HG02571 (cell line): Measurements from ENCODE around the gene CDK19.
A peak's percentile ranks its signal among the peaks of the same experiment; 100 is the strongest.
"Not testable (repeated sequence)": the region's sequence is repeated elsewhere in the genome, so short reads cannot be mapped to it uniquely, and the experiment has no call there.

ENCODE experiments used
- ATAC-seq: cut with Tn5 transposase; IDR thresholded peaks from one replicate; pipeline ENCODE4 v1.9.1; 2021; ENCODE audit warnings: mild to moderate bottlenecking, moderate library complexity; ENCODE audit not compliant: unreplicated experiment

CDK19 gene

DNA sequence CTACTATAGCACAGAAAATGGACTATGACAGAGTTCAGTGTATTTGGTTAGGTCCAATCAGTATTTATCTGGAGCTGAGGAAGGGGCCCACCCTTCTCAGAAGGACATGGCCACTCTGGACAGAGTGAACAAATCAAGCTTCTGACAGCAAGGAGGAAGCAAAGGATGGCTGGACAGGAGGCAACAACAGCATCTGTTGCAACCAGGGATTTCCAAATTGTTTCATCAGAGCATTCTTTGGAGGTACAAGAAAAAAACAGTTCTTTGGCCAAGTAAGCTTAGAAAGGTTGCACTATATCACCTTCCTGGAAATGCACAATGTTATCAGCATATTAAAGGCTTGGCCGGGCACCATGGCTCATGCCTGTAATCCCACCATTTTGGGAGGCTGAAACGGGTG lies 220.2 kb downstream of the CDK19 start:
- no peak for ATAC-seq

DNA sequence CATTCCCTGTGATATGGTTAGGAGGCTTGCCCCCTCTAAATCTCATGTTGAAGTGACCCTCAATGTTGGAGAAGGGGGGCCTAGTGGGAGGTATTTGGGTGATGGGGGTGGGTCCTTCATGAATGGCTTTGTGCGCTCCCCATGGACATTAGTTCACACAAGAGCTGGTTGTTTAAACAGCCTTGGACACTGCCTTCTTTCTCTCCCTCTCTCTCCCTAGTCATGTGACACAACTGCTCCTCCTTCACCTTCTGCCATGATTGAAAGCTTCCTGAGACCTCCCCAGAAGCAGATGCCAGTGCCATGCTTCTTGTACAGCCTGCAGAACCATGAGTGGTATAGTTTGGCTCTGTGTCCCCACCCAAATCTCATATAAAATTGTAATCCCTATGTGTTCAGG lies 221.6 kb downstream of the CDK19 start:
- ATAC-seq = no peak

DNA sequence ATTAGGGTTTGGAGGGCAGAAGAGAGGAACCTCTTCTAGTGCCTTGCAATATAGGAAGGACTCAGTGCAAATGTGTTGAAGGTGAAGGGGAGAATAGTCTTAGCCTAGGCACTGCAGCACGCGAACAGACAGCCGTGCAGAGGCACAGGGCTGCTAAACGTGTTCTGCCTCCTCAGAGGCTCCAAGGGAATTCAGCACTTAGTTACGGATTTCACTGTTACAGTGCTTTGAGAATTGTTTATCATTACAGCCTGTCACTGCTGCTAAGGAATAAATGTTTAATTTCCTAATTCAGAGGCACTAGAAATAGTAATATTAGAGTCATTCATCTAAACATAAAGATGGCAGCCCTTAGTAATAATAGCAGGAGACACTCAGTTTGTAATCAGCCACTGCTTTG lies 222.5 kb downstream of the CDK19 start:
- no peak for ATAC-seq

DNA sequence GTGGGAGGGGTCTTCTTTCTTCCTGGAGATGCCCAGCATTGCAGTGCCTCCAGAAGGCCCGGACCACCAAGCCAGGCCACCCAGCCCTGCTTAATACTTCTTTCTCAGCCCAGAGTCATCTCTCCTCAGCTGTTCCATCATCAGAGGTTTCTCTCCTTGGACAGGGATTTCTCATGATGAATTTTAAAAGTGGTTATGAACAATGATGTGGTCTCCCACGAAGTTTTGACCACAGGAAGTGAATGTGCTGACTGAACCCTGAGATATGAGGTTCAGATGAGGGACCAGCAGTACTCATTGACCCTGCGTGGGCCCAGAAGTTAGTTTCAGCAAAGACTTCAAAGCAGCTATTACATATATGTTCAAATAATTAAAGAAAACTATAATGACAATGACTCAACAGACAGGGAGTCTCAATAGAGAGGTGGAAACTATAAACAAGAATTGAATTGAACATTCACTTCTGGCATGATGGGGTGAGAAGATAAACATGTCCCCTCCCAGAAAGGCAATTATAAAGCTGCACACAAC lies 224.4 kb downstream of the CDK19 start:
- no peak for ATAC-seq

DNA sequence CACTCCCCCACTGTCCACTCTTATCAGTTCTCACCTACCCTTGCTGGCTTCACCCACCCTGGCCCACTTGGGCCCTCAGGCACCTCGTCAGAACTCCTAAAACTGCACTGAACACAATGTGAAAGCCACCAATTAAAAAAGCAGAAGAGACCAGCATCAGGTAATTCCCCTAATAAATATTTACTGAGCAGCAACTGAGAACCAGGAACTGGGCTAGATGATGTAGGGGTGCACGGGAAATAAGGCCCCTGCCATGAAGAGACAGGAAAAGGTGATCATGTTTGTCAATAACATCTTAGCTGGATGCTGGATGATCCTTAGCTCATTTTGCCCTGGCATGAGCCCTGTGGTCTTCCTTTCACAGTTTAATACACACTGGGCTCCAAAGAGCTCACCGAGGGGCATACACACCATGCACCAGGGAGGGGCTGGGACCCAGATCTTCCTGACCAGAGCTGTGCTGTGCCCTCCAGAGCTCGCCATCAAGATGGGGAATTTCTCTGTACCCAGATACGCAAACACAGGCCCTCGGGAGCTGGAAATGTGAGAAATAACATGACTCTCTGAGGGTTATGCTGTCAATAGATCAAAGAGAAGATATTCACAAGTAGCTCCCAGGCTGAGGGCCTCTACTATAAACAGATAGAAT lies 225.3 kb downstream of the CDK19 start:
- peak; percentile 88 for ATAC-seq

DNA sequence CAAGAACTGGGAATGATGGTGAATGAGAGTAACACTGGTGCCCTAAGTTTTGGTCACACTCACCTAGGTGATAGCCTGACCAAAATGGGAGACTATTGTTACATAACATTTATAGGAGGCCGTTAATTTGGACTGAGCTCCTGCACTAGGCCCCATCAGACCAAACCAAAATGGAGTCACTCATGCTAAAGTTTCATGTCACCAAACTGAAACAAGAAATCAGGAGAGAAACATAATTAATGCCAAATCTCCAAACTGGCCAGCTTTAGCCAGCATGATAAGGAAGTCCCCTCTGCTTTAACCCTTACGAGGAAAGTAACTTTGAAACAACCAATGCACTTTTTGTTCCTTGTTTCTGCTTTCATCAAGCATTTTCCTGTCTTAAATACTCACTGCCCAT lies 227.9 kb downstream of the CDK19 start:
- no peak for ATAC-seq

DNA sequence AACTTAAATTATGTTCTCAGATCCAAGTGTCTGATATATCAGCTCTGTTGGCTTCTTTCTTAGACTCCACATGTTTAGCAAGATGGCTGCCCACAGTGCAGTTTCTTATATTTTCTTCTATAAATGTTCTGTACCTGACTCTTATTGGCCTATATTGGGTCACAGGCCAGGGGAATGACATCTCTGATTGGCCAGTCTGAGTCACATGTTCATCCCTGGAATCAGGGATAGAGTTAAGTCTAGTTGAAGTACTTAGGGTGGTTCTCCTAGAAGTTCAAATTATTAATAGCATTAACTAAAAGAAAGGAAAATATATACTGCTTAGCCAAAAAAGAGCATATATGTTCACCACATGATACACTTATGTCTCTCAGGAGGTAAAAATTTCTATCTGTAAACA lies 233.6 kb downstream of the CDK19 start:
- no peak for ATAC-seq

DNA sequence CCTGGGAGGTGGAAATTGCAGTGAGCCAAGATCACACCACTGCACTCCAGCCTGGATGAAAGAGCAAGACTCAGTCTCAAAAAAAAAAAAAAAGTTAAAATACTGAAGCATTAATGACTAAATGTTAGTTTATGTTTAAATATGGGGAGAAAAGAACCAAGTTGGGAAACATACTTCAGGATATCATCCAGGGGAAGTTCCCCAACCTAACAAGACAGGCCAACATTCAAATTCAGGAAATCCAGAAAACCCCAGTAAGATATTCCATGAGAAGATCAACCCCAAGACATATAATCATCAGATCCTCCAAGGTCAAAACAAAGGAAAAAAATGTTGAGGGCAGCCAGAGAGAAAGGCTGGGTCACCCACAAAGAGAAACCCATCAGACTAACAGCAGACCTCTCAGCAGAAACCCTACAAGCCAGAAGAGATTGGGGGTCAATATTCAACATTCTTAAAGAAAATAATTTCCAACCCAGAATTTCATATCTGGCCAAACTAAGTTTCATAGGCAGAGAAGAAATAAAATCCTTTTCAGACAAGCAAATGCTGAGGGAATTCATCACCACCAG lies 237.6 kb downstream of the CDK19 start:
- ATAC-seq = not testable (repeated sequence)

DNA sequence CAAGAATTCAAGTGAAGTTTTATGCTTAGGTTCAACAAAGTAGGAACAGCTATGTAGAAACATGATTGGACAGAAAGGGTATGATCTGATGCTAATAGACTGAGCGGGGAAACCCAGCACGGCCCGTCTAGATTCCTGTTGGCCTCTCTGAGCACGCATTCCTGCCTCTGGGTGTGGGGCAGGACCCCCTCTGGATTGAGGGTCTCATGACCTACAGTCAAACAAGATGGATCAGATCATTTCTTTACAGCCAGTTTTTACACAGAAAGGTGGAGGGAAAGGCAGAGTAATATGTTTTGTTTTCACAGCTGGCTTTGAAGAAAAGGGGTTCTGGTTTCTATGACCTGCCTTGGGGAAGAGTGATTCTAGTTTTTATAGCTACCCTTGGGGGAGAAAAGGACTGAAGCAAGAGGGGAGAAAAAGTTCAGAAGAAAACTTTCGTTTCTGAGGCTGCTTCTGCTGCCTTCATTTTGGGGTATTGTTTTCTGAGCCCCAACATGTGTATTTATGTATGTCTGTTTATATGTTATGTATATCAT lies 239.3 kb downstream of the CDK19 start:
- ATAC-seq = no peak

DNA sequence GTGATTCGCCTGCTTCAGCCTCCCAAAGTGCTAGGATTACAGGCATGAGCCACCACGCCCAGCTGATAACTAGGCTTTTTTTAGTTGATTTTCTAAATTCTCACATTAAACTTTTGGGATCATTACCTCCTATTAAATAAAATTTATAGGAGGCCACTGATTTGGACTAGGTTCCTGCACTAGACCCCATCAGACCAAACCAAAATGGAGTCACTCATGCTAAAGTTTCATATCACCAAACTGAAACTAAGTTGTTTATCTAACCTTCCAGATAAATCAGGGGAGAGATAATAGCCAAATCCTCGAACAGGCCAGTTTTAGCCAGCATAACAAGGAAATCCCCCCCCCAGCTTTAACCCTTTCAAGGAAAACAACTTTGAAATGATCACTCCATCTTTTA lies 240.5 kb downstream of the CDK19 start:
- no peak for ATAC-seq

DNA sequence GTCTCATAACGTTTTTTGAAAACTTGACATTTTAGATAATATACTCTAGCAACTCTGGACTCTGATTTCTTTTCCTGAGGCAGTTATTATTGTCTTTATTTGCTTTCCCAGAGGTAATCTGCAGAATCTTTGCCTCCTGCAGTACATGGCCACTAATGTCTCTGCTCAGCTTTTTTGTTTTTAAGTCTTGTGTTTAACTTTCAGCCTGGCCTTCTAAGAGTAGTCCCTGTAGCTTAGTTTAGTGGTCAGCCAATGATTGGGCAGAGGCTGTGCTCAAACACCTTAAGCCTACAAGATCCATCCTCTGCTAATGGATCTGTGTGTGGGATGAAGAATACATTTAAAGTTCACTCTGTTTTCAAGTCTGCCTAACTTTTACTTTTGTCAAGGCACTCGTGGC lies 241.7 kb downstream of the CDK19 start:
- no peak for ATAC-seq

DNA sequence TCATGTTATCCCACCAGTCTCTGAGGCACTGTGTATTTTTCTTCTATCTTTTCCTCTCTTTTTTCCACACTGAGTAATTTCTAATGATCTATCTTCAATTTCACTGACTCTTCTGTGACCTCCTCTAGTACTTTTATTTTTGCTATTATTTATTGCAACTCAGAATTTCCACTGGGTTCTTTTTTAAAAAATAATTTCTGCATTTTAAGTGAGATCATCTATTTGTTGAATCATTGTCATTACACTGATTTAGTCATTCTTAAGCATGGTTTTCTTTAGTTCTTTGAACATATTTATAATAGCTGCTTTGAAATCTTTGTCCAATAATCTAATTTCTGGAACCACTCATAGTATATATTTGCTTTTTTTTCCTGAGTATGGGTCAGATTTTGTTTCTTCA lies 242.1 kb downstream of the CDK19 start:
- ATAC-seq = no peak

DNA sequence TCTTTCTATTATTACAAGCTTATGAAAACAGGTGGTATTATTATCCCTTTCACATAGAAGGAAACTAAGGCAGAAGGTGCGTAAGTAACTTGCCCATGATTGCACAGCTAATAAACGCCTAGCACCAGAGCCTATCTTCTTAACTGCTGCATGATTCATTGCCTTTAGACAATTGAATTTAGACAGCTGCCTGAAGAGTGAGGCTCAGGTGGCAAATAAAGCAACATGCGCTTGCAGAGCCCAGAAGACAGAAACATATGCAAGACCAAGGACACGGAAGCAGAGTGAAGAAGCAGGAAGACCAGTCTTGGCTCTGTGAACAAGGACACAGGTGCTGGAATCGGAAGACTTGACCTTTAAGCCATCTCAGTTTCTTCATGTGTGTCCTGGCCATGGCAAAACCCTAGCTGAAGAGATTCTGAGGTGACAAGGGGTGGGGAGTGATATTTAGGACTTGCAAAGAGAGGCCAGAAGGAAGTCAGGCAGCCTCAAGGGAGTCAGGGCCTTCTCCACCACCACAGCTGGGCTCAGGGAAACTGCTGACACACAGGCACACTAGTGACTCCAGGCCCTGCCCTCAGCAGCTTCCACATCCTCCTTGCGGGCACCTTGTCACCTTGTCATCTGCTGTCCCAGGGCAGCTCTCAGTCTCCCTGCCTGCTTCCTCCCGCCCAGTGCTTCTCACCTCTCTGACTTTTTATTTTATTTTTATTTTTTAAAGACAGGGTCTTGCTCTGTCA lies 247.1 kb downstream of the CDK19 start:
- no peak for ATAC-seq

DNA sequence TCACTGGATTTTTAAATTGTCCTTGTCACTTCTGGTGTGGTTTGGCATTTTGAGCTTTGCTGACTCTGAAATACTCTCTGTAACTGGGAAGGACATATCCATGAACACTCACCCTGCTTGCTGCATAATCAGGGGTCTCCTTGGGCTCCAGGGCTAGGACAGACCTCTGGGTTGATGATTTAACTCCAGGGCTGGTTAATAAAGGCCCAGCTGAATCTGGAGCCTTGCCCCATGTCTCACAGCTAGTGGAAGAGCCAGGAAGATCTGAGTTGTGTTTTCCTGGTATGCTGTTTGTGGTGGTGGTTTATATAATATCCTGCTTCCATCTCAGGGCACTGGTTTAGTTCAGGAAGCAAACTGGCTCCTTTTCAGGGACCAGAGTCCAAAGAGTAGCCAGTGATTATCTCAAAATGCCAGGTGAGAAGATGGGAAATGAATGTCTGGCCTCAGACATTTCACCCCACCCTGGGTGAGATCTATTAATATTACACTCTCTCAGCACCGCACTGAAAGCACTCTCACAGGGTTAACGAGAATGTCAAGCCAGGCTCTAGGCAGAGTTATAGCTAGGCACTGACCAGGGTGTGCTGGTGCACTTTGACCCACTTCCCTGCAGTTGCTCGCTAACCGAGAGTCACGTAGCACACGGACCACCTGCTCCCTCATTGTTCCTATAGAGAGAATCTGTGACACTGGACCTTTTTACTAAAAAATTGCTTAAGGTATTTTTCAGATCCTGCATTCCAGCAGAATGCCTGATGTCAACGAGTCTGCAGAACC lies 248.7 kb downstream of the CDK19 start:
- ATAC-seq = no peak

DNA sequence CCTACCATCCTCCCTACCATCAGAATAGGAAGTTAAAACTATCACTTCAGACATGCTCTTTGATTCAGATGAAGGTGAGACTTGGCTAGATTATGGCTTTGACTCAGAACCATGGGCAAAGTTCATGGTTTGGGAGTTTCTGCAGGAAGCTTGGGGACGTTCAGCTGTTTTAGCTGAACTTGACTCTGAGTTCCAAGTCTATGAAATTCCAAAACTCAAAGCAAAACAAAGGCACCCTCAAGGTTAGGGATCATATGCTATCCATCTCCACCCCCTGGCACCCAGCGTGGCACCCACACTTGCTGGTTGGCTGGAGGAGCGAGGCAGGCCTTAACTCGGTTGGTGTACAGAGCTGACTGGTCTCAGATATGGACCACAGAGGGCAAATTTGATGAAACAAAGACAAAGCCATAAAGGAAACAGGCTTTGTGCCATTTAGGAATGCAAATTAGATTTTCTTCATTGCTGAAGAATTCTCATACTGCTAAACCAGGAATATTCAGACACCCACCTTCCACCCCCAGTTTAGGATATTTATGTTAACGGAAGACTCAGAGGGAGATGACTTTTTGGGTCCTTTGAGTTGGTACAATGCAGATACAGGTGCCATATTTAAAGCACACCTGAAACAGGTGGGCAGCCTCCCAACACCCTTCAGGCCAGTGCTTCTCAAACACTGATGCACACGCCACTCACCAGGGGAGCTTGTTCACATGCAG lies 250.4 kb downstream of the CDK19 start:
- no peak for ATAC-seq

DNA sequence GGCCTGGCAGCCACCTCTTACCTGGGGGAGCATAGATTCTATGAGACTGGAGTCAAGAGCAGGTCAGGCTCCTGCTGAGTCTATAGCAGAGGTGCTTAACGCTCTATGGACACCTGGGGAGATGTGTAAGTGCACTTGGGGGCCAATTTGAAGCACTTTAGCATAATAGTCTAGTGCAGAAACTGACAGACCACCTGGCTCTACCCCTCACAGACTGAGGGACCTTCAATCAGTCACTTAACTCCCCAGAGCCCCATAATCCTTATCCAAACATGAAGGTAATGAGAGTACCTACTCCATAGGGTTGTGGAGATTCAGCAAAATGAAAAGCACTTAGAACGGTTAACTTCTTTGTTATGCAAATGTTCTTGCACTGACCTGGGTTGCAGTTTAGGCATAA lies 251.6 kb downstream of the CDK19 start:
- no peak for ATAC-seq

DNA sequence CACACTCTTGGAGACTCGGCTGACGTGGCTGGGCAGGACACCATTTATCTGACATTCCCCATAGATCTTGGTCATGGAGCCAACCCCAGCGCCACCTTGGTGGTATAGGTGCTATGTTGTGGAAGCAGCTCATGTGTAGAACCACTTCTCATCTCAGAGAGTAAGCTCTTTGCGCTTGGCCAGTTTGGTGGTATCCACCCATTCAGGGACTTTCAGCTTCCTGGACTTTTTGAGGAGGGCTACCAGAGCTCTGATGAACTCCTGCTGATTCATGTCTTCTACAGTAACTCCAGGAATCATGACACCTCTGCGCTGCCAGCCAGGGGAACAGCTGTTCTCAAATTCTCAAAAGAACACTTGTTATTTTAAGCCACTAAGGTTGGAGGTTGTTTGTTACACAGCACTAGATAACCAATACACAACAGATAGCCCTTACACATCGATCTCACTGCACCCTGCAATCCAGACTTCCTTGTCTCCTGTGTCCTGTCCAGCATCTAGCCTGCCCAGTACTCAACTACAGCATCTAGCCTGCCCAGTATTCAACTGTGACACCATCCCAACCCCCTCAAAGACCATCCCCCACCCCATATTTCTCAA lies 252.9 kb downstream of the CDK19 start:
- no peak for ATAC-seq

DNA sequence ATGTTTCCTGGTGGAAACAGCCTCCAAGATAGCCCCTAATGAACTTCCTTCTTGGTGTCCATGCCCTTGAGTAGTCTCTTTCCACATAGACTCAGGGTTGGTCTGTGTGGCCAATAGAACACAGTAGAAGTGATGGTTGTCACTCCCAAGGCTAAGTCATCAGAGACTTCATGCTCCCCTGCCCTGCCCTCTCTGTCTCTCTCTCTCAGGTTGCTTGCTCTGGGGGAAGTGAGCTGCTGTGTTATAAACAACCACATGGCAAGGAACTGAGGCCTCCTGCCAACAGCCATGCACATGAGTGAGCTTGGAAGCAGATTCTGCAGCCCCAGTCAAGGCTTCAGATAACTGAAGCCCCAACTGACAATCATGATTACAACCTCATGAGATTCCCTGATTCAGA lies 253.6 kb downstream of the CDK19 start:
- ATAC-seq = no peak

DNA sequence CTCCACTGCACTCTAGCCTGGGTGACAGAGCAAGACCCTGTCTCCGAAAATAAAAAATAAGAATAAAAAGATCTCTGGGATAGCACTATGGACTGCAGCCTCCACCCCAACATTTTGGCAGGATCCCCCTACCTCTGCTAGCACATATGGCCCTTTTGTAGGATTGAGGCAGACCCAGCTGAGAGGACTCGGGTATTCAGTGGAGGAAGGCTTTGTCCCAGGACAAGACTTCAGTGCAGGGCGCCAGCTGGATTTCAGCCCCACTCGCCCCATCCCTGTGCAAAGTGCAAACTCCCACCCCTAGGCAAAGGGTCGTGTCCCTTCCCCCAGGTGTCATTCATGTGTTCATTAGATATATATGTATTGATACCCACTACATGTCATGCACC lies 254.3 kb downstream of the CDK19 start:
- ATAC-seq = no peak
